SJCRH30 (cell line): ENCODE measurements around the gene BHLHA15. TPM values are rescaled to one million over a fixed set of nuclear protein-coding genes. Genes with fewer than 3 reads are reported as not detected.
A peak's percentile ranks its signal among the peaks of the same experiment; 100 is the strongest.
"Not testable (repeated sequence)": the region's sequence is repeated elsewhere in the genome, so short reads cannot be mapped to it uniquely, and the experiment has no call there.

ENCODE experiments used
- DNase-seq, 2 experiments: peaks; one replicate each; pipeline ENCODE4 v3.0.0-alpha.2; 2015 to 2020
- H3K27ac ChIP-seq: fragments of 250-450 bp; sonication (Bioruptor Pico); 2 replicates; pipeline ENCODE4 v1.5.1; 2020; ENCODE audit warnings: mild to moderate bottlenecking, moderate library complexity
- H3K27me3 ChIP-seq: fragments of 250-450 bp; sonication (Bioruptor Pico); 2 replicates; pipeline ENCODE4 v1.5.1; 2020; ENCODE audit warnings: mild to moderate bottlenecking, moderate library complexity
- H3K36me3 ChIP-seq: fragments of 250-450 bp; sonication (Bioruptor Pico); 2 replicates; pipeline ENCODE4 v1.5.1; 2020; ENCODE audit warnings: mild to moderate bottlenecking, moderate library complexity
- H3K4me1 ChIP-seq: fragments of 250-450 bp; sonication (Bioruptor Pico); 2 replicates; pipeline ENCODE4 v1.5.1; 2020; ENCODE audit warnings: mild to moderate bottlenecking, moderate library complexity
- H3K4me3 ChIP-seq: fragments of 250-450 bp; sonication (Bioruptor Pico); 2 replicates; pipeline ENCODE4 v1.5.1; 2020; ENCODE audit warnings: mild to moderate bottlenecking, moderate library complexity
- H3K9me3 ChIP-seq: fragments of 250-450 bp; sonication (Bioruptor Pico); replicated peaks from 2 replicates; pipeline ENCODE4 v1.5.1; 2020; ENCODE audit warnings: mild to moderate bottlenecking, moderate library complexity
- total RNA-seq: library from RNA; depleted of rRNA; stranded (reverse); fragments of >200 nt; shearing (Covaris generic); gene quantifications from 2 replicates; pipeline ENCODE4 v1.2.3, GENCODE V29; 2014

BHLHA15 gene
- total RNA-seq, 1 experiment from 2014 or later = not detected

GRCh38 chr7:98211676-98212531 is 665 bp downstream of the BHLHA15 start:
- no peak for DNase-seq
- Histone ChIP-seq H3K4me1 (no peaks in the 10 kb centered on the region), H3K4me3 (no peak overlapping the region), H3K27ac (no peak overlapping the region), H3K27me3 (no peaks in the 10 kb centered on the region), H3K36me3 (no peaks in the 10 kb centered on the region), H3K9me3 (no peaks in the 10 kb centered on the region)

- Histone ChIP-seq H3K4me3 (no peak overlapping the region), H3K27me3 (no peaks in the 10 kb centered on the region), H3K27ac (no peak overlapping the region), H3K9me3 (no peaks in the 10 kb centered on the region), H3K36me3 (no peaks in the 10 kb centered on the region), H3K4me1 (peaks cover 2% of the 10 kb centered on the region; the same call in 1 of the 2 replicates)
- DNase-seq = no peak
Measured at GRCh38 chr7:98212532-98213041, 1.3 kb downstream of the BHLHA15 start.

DNA sequence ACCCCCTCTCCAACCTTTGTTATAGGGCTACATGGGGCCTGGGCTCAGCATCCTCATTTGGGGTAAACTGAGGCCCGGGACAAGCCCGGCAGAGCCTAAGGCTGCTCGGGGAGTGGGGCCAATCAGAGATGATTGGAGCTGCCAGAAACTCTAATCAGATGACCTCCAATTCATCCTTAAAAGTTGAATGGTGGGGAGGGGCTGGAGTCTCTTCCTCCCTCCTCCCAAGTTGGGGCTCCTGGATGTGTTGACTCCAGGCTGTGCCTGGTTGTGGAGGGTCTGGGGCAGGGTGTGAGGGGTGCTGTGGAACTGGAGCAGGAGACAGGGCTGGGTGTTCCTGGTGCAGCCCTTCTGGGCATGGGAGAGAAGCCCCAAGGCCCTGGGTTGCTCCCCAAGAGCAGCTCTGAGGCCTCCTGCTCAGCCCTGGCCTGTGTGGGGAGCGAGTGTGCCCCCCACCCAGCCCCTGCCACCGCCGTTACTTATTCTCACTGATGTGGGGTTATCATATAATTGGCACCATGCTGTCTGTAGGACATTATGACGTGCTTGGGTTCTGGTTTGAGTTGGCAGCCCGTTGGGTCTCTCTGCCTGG is 2.2 kb downstream of the BHLHA15 start:
- H3K36me3 ChIP-seq = no peaks in the 10 kb centered on the region
- no peak overlapping the region for H3K4me3 ChIP-seq
- DNase-seq = no peak
- H3K4me1 ChIP-seq = peaks cover 5% of the 10 kb centered on the region; the same call in 1 of the 2 replicates
- no peaks in the 10 kb centered on the region for H3K9me3 ChIP-seq
- no peaks in the 10 kb centered on the region for H3K27me3 ChIP-seq
- no peak overlapping the region for H3K27ac ChIP-seq

GRCh38 chr7:98213888-98214810 is 2.9 kb downstream of the BHLHA15 start:
- H3K4me1 ChIP-seq = peaks cover 5% of the 10 kb centered on the region; the same call in 1 of the 2 replicates
- DNase-seq = no peak
- H3K36me3 ChIP-seq = no peaks in the 10 kb centered on the region
- H3K4me3 ChIP-seq = no peak overlapping the region
- no peaks in the 10 kb centered on the region for H3K27me3 ChIP-seq
- H3K27ac ChIP-seq = no peak overlapping the region
- no peaks in the 10 kb centered on the region for H3K9me3 ChIP-seq

- Histone ChIP-seq H3K36me3 (no peaks in the 10 kb centered on the region), H3K27ac (no peak overlapping the region), H3K4me1 (peaks cover 5% of the 10 kb centered on the region; the same call in 1 of the 2 replicates), H3K4me3 (no peak overlapping the region), H3K9me3 (no peaks in the 10 kb centered on the region), H3K27me3 (no peaks in the 10 kb centered on the region)
- DNase-seq = no peak
Measured at GRCh38 chr7:98214811-98215321, 3.6 kb downstream of the BHLHA15 start.

- Histone ChIP-seq H3K27ac (no peak overlapping the region), H3K9me3 (no peaks in the 10 kb centered on the region), H3K4me1 (peaks cover 5% of the 10 kb centered on the region; the same call in 1 of the 2 replicates), H3K36me3 (no peaks in the 10 kb centered on the region), H3K4me3 (no peak overlapping the region), H3K27me3 (no peaks in the 10 kb centered on the region)
- no peak for DNase-seq
Measured at GRCh38 chr7:98215561-98216495, 4.6 kb downstream of the BHLHA15 start.

GRCh38 chr7:98216941-98217622 is 5.8 kb downstream of the BHLHA15 start:
- peaks cover 5% of the 10 kb centered on the region; the same call in 1 of the 2 replicates for H3K4me1 ChIP-seq
- H3K4me3 ChIP-seq = no peak overlapping the region
- H3K27me3 ChIP-seq = no peaks in the 10 kb centered on the region
- H3K27ac ChIP-seq = no peak overlapping the region
- H3K9me3 ChIP-seq = no peaks in the 10 kb centered on the region
- DNase-seq = no peak
- H3K36me3 ChIP-seq = no peaks in the 10 kb centered on the region

DNA sequence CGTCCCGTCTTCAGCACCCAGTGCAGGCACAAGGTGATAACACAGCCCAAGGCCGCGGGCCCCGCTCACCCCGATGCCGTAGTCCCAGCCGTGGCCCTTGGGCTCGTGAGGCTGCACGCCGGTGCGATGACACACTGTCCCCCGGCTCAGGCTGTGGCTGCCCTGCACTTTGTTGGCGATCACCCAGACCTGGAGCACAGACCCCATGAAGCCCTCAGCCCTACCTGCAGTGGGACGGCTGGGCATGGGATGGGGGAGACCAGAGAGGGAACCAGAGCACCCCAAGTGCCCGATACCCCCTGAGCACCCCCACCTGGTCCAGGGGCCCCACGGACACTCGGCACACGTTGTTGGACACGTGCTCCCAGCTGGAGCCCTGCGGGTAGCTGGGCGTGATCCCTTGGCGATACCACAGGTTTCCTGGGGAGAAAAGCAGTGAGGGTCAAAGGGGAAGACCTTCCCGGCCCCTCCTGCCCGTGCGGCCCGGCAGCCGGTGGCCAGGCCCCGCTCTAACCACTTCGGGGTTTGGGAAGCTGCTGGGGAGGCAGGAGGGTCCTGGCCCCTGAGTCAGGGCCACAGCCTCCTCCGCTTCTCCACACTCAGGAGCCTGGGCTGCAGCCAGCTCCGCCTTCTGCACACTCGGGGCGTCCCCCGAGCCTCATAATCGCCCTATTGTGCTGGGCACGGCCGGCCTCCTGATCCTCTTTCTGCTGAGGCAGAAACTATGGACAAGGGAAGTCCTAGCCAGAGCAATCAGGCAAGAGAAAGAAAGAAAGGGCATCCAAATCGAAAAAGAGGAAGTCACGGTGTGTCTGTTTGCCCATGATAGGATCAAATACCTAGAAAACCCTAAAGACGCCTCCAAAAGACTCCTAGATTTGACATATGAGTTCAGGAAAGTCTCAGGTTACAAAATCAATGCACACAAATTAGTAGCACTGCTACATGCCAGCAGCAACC is 6.7 kb downstream of the BHLHA15 start:
- Histone ChIP-seq H3K36me3 (no peaks in the 10 kb centered on the region), H3K27me3 (no peaks in the 10 kb centered on the region), H3K9me3 (no peaks in the 10 kb centered on the region), H3K4me3 (peak overlapping the region; percentile 26), H3K27ac (peak overlapping the region; percentile 24; the same call in 1 of the 2 replicates), H3K4me1 (peaks cover 5% of the 10 kb centered on the region; the same call in 1 of the 2 replicates)
- peak; percentile 69 to 77 for DNase-seq

- not testable (repeated sequence) for H3K9me3 ChIP-seq, H3K27me3 ChIP-seq, H3K4me3 ChIP-seq, H3K36me3 ChIP-seq, H3K4me1 ChIP-seq, H3K27ac ChIP-seq, DNase-seq
Measured at GRCh38 chr7:98219382-98219781, 8.1 kb downstream of the BHLHA15 start.

DNA sequence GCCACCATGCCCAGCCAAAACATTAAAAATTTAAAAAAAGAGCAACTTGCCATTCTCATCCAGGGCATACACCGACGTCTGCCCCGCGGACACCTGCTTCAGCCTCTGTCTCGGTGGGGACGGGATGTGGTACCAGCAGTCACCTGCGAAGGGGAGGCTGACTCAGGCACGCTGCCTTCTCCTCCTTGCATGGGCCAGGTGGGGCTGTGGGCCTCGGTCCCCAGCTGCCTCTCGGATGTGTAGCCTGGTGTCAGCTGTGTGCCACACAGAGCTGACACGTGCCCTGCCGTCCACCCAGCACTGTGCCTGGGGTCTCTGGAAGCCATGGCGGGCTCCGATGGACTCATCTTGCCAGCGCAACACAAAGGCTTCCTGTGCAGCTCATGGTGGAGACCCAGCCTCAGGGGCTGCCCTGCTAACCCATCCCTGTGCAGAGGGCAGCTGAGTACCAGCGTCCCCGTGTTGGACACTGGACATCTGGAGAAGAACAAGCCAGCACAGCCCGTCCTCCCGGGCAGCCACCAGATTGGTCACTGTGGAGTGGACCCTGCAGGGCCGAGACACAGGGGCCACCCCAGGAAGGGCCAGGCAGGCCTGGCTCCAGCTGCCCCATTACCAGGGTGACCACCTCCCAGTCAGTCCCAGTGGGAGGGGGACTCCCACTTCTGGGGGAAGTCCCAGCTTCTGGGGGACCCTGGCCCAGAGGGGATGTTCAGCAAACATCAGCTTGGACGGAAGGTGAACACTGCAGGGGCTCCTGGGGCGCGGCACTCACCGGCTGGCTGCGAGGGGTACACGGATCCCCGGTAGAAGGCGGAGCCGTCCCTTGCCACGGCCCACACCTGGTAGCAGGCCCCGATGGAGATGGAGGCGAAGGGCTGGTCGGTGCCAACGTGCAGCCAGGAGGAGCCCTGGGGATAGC is 10.6 kb downstream of the BHLHA15 start:
- DNase-seq = no peak
- Histone ChIP-seq H3K9me3 (no peaks in the 10 kb centered on the region), H3K36me3 (no peaks in the 10 kb centered on the region), H3K27ac (no peak overlapping the region), H3K4me3 (no peak overlapping the region), H3K27me3 (no peaks in the 10 kb centered on the region), H3K4me1 (peaks cover 5% of the 10 kb centered on the region; the same call in 1 of the 2 replicates)

DNA sequence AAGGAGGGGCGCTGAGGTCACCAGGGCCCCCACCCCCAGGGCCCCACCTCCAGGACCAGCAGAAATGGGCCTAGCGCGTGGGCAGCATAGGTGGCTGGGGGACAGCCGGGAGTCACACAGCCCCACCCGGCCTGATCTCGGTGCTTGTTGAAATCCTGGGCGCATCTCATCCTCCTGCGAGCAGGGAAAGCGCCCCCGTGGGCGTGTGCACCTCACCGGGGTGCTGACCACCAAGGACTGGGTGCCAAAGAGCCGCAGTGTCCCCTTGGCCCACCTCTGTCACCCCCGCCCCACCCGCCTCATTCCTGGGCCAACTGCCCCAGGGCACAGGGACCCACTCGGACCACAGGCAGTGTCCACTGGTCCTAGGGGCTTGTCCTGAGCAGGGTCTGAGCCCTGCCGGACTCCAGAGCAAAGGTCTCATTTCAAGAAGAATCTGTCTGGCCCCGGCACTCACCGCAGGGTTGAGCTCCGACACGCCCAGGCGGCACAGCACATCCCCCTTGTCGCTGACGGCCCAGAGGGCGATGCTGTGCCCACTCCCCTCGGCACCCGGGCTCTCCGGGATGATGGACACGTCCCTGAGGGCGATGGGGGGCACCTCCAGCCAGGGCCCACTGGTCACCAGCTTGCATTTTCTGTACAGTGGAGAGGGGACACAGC is 11.4 kb downstream of the BHLHA15 start:
- H3K4me3 ChIP-seq = no peak overlapping the region
- no peak for DNase-seq

More for the DNA sequence above, 11.4 kb downstream of the BHLHA15 start:
- Histone ChIP-seq H3K27ac (no peak overlapping the region), H3K4me1 (peaks cover 3% of the 10 kb centered on the region; the same call in 1 of the 2 replicates), H3K36me3 (no peaks in the 10 kb centered on the region), H3K27me3 (no peaks in the 10 kb centered on the region), H3K9me3 (no peaks in the 10 kb centered on the region)
